NCI-H510A (cell line): ENCODE data around the gene SLC25A21.
"Not testable (repeated sequence)": the region's sequence is repeated elsewhere in the genome, so short reads cannot be mapped to it uniquely, and the experiment has no call there.

ENCODE experiments used
- DNase-seq: peaks from one replicate; lab custom pipeline; 2025; lab: John Stamatoyannopoulos, UW

The SLC25A21 gene

DNA sequence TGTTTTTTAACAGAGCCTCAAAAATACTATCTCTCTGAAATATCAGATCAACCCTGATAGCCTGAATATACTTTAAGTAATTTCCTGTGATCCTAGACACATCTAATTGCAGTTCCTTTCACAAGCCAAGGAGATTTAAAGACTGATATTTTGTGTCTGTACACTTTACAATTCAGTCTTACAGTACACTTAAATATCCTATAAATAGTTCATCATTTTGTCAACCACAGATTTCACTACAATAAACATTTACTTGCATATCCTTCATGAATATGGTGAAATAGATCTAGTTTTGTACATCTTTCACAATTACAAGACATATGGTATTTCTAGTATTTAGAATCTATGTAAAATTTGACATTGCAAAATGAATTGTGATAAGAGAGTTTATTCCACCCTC is 349.7 kb downstream of the SLC25A21 start:
- DNase-seq: no peak

DNA sequence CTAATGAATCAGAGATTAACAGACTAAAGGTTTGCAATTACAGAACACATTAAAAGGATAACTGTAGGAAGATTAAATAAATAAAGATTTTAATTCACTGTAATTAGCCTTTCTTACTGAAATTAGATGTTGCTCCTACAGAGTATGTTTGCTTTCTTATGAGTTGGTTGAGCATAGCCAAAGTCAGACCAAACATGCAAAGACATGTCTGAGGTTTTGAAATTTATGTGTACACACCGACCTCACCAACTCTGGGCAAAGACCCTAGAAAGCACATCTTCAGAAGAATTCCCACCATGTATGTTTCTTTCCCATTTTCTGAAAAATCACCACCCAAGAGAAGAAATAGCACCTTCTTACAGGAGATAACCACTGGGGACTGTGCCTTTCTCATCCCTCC is 351.5 kb downstream of the SLC25A21 start:
- no peak for DNase-seq

DNA sequence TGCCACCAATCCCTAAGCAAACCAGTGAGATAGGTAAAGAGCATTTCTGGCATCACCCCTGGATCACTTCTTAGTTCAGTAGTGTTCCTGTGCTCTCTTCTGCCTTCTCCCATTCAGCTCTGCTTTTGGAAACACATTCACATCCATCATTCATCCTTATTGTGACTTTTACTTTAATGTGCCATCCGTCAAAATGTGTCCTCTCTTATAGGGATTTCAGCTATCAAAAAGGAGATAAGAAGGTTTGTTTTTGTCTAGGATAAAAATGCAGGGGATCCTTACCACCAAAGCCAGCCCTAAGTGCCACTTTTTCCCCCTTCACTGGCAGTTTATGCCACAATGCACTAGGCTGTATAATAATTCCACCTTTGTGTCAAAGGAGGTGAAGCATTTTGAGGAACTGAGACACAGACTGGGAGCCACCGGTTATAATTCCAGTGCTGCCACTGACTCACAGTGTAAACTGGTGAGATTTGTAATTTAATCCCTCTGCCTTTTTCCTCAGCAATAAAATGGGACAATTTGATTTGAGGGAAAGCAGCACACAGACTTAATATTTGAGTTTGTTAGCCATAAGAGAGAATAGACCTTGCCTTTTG is 352.2 kb downstream of the SLC25A21 start:
- no peak for DNase-seq

DNA sequence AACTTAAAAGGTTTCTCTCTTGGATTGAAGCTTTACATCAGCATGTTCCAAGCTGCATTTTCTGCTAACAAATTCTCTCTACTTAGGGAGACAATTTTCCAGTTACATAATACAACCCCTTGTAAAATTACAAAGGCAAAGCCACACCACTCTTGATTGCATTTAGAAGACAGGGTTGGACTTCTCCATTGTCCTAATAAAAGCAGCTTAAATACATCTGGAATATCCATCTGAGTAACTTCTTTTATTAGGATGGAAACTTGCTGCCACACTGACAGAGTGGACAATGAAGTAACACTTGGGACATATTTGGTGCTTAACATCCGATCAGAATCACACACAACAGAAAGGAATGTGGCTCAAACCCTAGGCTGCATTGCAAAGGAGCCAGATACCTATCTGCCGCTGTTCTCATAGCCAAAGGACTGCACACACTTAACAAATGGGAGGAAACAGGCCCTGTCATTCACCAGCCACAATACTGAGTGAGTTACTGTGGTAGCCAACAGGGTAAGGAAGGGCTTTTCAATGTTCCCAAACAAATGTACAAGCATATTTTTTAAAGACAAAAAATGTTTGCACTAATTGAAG is 353.5 kb downstream of the SLC25A21 start:
- DNase-seq: no peak

DNA sequence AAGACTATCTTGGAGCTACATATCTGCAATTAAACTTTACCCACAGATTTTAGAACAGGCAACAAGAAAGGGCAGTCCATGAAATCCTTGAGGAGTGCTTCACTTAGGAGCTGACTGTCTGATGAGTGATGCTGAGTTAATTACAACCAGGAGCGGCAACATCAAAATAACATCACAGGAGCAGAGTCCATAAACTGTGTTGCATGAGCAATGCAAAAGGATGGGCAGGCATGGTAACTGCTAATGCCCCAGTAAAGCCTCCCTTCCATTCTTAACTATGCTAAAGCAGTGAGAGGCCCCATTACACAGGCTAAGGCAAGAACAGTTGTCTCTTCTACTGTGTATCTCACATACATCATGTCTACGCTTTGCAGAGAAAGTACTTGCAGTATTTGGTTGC is 354.2 kb downstream of the SLC25A21 start:
- no peak for DNase-seq

DNA sequence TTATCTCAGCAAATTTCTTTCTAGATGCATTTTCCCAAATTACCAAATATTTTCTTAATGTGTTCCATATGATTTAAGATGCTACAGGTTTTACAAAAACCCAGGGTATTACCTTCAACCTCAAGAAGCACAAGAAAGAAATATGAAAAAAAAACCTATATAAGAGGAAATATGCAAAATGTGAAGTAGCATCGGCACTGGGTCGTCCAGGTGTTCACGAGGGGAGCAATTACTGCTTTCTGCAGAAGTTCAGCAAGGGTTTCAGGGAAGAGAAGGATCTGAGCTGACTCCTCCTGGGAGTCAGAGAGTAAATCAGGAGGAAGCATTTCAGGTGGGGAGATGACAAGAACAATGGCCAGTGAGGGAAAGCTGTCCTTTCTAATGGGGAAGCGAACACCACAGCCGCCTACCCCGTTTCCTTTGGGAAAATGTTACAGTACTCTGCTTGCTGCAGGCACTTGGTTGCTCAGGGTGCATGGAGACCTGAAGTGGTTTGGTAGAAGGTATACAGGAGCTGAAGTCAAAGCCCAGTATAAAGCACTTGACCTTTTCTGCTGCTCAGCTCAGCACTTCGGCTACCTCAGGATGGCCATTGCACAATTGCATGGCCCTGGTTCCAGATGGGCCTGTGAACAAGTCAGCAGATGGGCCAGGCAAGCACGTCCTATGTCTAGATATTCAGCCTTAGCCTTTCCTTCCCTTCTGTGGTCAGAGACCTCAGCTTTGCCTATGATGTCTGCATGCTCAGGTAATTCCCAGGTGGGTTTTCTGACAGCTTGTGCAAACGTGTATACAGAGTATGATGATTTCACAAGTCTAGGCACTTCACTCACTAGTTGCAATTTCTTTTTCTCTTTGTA is 355.1 kb downstream of the SLC25A21 start:
- DNase-seq: peak; percentile 21

DNA sequence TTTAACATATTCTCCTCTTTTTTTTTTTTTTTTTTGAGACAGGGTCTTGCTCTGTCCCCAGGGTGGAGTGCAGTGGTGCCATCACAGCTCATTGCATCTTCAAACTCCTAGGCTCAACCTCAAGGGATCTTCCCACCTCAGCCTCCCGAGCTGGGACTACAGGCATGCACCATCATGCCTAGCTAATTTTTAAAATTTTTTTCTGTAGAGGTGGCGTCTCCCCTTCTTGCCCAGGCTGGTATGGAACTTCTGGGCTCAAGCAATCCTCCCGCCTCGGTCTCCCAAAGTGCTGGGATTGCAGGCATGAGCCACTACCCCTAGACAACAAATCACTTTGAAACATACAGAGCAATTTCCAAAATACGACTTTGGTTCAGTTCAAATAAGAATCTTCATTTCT is 355.9 kb downstream of the SLC25A21 start:
- no peak for DNase-seq

DNA sequence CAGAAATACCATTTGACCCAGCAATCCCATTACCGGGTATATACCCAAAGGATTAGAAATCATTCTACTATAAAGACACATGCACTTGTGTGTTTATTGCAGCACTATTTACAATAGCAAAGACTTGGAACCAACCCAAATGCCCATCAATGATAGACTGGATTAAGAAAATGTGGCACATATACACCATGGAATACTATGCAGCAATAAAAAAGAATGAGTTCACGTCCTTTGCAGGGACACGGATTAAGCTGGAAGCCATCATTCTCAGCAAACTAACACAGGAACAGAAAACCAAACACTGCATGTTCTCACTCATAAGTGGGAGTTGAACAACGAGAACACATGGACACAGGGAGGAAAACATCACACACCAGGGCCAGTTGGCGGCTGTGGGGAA is 357.6 kb downstream of the SLC25A21 start:
- DNase-seq: not testable (repeated sequence)

DNA sequence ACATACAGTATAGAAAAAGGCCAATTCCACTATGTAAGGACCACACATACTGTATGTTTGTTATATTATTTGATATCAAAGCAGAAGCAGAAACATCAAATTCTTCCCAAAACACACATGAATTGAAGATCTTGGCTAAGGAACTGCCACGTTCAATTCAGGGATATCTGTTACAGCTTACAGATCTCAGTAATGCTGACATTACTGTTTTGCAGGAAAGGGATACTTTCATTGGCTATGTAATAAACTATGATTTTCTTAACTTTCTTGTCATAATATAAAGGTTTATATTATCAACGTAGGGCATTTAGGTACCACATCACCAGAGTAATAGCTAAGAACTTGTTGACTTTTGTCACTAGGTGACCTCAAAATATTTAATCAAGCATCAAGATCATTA is 362.2 kb downstream of the SLC25A21 start:
- no peak for DNase-seq

DNA sequence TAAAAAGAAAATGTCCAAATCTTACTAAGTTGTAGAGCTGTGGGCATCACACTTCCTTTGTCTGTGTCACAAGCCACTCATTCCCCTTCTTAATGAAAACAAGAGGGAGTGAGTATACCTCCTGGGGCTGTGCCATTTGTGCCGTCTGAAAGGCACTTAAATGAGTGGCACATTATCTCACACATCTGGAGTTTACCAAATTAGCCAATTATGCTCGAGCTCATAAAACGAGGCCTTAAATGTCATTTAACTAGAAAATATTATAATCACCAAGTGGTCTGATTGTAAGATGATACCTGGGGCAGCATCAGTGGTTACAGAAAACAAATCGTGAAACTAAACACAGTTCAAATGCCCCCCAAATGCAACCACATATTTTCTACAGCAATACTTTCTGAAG is 364.7 kb downstream of the SLC25A21 start:
- DNase-seq: no peak

DNA sequence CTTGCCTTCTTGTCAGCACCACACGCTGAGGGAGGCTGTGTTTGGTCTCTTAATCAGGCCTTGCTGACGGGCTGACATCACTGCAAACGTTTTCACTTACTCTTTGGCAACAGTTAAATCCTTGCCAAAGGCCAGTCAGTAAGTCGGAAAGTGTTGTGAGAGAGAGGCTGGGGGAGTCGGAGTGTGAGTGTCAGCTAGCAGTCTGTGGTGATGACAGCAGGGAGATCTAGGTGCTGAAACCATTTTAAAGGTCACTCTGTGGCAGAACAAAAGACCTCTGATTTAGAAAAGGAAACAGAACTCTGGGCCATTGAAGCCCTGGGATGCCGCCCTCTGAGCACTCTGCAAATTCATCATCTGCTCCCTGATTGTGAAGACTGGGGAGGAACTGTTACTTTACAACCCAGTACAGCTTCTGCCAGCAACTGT is 367.3 kb downstream of the SLC25A21 start:
- no peak for DNase-seq

DNA sequence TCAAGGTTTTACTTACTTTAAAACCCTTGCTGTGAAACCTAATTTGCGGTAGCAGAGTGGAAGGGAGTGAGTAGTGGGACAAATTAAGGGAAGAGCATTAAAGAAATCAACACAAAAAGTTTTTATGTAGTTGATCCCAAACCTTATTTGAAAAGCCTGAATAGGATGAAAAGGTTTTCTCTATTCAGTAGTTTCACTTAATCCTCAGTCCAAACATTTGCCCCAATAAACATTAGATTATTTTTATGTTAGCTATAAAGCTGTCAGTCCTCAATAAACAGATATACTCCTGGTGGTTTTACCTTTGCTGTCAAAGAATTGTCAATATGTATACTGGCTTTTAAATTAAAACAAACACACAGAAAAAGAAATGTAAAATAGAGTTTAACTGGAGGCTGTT is 374.8 kb downstream of the SLC25A21 start:
- no peak for DNase-seq

DNA sequence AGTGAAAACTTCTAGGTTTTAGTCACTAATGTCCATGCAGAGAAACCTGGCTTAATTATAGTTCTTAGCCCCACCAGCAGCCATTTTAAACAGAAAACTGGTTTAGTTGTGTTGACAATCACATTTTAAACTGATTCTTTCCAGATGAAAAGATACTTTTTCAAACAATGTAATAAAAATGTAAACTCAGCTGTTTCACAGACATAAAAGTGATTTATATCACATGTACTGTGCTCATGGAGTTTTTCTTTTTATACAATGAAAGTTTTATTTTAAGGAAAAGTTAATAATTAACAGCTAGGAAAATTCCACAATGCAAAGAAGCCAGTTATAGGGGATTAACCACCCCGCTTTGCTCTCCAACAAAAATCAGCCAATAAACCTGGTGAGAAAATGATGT is 381.0 kb downstream of the SLC25A21 start:
- DNase-seq: no peak

DNA sequence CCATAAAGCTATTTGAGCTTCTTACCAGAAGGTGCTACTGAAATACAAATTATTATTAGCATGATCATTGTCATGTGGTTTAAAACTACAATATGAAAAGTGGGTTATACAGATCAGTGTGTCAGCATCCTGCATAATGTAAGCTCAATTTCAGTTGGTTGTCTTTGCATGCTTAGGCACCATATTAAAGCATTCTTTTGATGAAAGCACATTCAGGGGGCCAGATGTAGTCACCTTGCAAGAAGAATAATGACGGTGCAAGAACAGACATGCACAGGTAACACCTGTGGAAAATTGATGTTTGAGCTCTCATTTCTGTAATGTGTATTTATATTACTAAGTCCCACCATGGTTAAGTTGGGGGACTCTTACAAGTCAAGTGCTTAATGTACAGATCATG is 386.9 kb downstream of the SLC25A21 start:
- no peak for DNase-seq

DNA sequence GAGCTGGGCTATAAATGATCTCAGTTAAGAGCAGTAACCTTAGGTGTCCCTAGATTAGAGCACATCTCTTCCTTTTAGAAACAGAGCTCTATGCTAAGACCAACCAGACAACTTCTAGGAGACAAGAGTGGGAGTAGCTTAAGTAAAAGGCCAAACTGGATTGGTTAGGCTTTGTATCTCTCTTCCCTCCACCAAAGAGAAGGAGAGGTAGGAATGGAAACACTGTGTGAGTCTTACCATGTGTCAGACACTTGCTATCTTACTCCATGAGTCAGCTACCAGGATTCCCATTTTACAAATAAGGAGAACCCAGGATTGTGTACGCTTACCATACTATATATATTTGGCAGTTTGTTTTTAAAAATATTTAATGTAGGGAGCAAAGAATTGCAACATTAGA is 387.9 kb downstream of the SLC25A21 start:
- DNase-seq: no peak

DNA sequence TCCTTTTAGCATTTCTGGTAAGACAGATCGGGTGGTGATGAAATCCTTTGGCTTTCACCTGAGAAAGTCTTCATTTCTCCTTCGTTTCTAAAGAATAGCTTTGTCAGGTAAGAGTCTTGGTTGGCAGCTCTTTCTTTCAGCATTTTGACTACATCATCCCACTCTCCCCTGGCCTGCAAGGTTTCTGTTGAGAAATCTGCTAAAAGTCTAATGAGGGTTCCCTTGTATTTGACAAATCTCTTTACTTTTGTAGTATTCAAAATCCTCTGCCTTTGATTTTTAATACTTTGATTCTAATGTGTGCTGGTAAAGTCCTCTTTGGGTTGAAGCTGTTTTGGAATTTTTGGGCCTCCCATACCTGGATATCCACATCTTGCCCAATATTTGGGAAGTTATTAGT is 390.5 kb downstream of the SLC25A21 start:
- DNase-seq: no peak

DNA sequence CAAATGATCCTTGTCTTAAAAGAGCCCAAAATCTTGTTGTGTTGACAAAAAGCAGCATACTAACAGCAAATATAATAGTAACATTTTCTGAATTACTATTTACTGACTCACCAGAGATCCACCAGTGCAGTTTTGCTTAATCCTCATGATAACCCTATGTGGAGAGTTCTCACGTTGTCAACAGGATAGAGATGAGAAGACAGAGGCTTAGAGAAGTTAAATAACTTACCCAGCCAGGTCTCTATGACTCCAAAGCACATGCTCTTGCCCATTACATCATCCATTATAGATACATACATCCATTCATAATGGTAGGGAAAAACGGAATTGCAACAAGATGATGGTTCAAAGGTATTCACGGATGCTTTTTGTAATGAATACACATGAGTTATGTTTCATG is 398.8 kb downstream of the SLC25A21 start:
- DNase-seq: no peak

DNA sequence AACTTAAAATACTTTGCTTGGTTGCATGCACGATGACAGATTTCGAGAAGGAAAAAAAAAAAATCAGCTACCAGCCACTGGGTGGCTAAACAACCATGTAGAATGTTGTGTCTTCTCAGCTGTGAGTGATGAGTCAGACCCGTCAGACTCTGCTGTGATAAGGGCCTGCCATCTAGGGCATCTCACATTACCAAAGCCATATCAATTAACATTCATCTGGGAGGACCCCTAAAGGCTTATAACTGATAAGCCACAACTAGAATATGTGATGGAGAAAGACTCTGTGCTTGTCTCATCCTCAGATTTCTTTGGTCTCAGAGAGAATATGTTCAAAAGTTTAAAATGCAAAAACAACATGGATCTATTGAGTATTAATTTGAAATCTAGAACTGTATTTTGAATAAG is 399.3 kb downstream of the SLC25A21 start:
- peak; percentile 50 for DNase-seq

DNA sequence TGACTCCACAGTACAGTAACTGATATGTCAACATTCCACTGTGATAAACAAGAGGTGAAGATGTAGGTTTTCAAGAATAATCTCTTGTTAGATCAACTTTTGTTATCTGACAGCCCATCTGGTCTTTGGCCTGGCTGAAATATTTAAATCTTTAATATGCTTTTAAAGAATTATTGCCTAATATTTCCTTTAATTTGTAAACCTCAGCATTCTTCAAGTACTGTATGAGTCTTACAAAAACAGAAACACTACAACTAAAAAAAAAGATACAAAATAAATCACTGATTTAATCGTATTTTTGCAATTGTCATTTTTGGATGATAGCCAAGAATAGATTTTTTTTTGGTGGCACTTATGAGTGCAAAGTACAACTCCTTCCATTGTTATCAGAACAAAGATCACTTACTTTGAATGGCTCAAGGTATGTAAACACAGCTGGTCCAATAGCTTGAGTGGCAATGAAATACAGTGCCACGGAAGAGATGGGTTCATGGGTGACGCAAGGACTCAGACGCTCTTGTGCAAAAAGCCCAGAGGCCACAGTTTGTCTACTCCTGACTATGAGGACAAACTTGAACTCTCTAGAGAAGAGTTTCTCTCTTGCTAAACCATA is 401.3 kb downstream of the SLC25A21 start:
- DNase-seq: peak; percentile 86

DNA sequence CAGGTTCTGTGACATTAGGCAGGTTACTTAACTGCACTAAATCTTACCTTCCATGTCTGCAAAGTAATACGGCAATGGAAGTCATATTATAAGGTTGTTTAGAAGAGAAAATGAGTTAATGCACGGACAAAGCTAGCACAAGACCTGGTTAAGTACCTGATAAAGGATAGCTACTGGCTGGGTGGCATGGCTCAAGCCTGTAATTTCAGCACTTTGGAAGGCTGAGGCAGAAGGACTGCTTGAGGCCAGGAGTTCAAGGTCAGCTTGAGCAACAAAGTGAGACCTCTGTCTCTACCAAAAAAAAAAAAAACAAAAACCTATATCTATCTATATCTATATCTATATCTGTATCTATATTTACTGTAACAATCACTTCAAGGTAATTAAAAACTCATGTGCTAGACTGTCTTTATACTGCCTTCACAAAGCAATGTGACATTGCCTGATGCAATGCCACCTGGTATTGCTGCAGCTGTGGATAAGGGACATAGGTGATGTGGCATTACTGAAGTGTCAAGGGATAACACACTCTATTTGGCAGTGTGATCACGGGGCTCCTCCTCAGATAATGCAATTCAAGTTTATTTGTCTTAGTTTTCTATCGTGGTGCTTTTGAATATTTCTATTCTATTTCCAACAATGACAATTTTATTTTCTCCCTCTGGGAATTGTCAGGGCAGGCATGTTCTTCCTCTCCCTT is 403.6 kb downstream of the SLC25A21 start:
- DNase-seq: no peak

DNA sequence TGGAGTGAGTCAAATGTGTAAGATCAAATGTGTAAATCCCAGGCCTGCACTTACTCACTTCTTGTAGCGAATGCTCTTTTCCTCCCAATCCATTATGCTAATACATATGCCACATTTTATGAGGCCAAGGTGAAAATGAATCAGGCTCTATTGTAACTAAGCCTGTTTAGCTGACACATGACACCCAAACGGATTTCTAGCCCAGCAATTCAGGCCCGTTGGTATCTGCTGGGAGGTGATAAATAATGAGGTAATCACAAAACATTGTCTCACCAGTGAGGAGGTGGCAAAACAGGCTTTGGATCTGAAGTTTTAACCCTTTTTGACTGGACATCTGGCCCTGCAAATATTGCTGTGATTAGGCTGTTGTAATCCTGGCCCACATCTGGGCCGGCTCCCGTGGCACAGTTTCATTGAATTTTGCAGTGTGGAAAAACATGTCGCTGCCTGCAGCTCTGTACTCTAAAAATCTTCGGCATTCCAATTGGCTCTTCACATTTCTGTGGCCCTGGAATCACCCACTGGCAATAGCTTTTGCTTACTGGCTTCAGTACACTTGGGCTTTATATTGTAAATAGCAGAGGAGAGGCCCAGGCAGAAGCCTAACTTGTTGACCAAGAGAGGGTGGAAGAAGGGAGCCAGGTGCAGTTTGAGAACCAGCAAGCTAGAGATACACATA is 404.7 kb downstream of the SLC25A21 start:
- DNase-seq: peak; percentile 88

DNA sequence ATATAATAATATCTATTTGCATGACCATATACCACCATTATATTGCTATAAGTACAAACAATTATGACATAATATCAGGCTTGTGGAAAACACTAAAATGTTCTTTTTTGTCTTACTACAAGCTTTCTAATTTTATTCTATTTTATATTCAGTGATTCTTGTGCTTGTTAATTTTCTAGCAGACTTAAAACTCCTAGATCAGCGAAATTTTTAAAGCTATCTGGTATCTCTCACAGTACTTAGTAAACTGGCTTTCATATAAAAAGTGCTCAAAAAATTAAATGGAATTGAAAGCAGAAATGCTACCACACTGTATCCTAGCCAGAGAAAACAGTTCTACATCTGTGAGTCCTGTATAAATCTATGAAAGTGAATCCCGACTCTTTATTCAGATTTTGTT is 405.4 kb downstream of the SLC25A21 start:
- DNase-seq: no peak
